Left ventricle myocardium inferior (tissue), 1 donor: ENCODE data around the gene INSYN2B. TPM values are rescaled to one million over a fixed set of nuclear protein-coding genes. Genes with fewer than 3 reads are reported as not detected.

Experiments used
- DNase-seq: peaks from one replicate; pipeline ENCODE4 v3.0.0-alpha.2; 2020
- H3K27ac ChIP-seq: fragments of 200-600 bp; replicated peaks from 2 replicates; pipeline ENCODE4 v1.8.0; 2021
- H3K27me3 ChIP-seq: fragments of 200-600 bp; 2 replicates; pipeline ENCODE4 v1.8.0; 2021; ENCODE audit warnings: low read depth
- H3K36me3 ChIP-seq: fragments of 200-600 bp; 2 replicates; pipeline ENCODE4 v1.8.0; 2021
- H3K4me1 ChIP-seq: fragments of 200-600 bp; 2 replicates; pipeline ENCODE4 v1.8.0; 2021
- H3K4me3 ChIP-seq: fragments of 200-600 bp; 2 replicates; pipeline ENCODE4 v1.8.0; 2021; ENCODE audit warnings: mild to moderate bottlenecking, moderate library complexity
- H3K9me3 ChIP-seq: fragments of 200-600 bp; replicated peaks from 2 replicates; pipeline ENCODE4 v1.8.0; 2021
- intact Hi-C: fragments of 100-400 bp; cut with micrococcal nuclease; formaldehyde crosslinking; loops from one replicate; pipeline ENCODE4 v1.11.0; 2022
- total RNA-seq: library from RNA; stranded (reverse); fragmentation: NEBNext Ultra II Directional; extraction: Animal tissue kit (Norgen Biotek cat#: 25700); gene quantifications from one replicate; pipeline ENCODE4 v1.2.1, GENCODE V29; 2021
- TF ChIP-seq, protein P1 (sequence below): fragments of 200-600 bp; IDR thresholded peaks from 2 replicates; pipeline ENCODE4 v1.8.0; 2021; ENCODE audit warnings: antibody characterized with exemption, mild to moderate bottlenecking, borderline replicate concordance
- donor health status: DM: no; HTN: yes; CAD: no; lungs with severe emphysema.

The INSYN2B gene
- total RNA-seq, 1 donor from 2014 or later, result 0.08 TPM

DNA sequence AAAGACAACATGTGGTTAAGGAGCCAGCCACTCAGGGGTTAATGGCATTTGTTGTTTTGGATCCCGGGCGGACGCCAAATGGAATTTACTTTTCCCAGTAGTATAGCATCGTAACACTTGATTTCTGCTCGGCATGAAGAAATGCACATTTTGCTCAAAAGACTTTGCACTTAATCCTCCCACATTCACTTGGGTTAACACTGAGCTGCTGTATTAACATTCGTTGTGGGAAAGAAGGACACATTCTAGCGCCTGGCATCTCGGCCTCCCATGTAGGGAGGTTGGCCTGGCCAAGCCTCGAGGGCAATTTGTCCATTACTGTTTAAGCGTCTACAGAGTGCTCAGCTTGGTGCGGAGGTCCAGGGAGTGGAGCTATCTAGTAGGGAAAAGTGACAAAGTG lies 32.3 kb upstream of the INSYN2B start:
- no peak overlapping the region for H3K4me3 ChIP-seq

DNA sequence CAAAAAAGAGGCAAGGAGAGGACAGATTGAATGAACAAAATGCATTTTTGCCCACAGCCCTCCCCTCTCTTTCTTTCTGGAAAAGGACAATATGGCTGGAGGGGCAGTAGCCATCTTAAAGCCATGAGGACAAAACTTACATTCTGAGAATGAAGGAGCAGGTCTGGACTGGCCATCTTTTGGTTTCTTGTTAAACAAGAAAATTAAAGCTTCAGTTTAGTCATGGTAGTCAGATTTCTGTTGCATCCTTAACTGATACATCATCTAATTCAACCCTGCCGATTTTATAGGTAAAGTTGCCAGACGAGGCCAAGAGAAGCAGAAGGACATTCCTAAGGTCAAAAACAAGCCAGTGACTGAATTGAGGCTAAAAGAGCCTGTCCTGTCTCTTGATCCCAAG lies 31.5 kb upstream of the INSYN2B start:
- Histone ChIP-seq H3K27me3 (peaks cover 59% of the 10 kb centered on the region), H3K36me3 (no peaks in the 10 kb centered on the region)
- TF ChIP-seq, protein P1, sequence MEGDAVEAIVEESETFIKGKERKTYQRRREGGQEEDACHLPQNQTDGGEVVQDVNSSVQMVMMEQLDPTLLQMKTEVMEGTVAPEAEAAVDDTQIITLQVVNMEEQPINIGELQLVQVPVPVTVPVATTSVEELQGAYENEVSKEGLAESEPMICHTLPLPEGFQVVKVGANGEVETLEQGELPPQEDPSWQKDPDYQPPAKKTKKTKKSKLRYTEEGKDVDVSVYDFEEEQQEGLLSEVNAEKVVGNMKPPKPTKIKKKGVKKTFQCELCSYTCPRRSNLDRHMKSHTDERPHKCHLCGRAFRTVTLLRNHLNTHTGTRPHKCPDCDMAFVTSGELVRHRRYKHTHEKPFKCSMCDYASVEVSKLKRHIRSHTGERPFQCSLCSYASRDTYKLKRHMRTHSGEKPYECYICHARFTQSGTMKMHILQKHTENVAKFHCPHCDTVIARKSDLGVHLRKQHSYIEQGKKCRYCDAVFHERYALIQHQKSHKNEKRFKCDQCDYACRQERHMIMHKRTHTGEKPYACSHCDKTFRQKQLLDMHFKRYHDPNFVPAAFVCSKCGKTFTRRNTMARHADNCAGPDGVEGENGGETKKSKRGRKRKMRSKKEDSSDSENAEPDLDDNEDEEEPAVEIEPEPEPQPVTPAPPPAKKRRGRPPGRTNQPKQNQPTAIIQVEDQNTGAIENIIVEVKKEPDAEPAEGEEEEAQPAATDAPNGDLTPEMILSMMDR, result no peak

More for the DNA sequence above, 32.3 kb upstream of the INSYN2B start:
- H3K36me3 ChIP-seq, result no peaks in the 10 kb centered on the region
- H3K9me3 ChIP-seq, result no peaks in the 10 kb centered on the region
- intact Hi-C loops, result no loop called here
- DNase-seq, result no peak
- TF ChIP-seq, protein P1, result no peak
- peaks cover 61% of the 10 kb centered on the region for H3K27me3 ChIP-seq
- H3K4me1 ChIP-seq, result no peaks in the 10 kb centered on the region
- no peak overlapping the region for H3K27ac ChIP-seq

DNA sequence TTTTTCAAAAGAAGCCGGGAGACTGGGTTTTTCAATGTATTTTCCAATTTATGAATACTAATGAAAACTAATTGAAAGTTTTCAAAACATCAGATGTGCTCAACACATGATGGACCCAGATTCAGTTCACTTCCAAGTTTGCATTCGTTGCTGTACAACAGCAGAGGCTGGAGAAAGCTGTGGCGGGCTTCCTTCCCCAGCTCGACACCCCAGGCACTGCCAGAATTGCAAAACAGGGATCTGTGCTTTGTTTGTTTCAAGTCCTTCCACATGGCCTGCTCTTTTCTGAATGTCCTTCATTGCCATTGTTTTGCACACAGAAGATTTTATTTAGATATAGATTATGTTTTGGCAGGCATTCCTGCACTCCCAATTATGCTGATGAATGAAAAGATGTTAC lies 30.3 kb upstream of the INSYN2B start:
- Histone ChIP-seq H3K36me3 (no peaks in the 10 kb centered on the region), H3K4me1 (no peaks in the 10 kb centered on the region), H3K9me3 (no peaks in the 10 kb centered on the region), H3K4me3 (no peak overlapping the region), H3K27ac (no peak overlapping the region), H3K27me3 (peaks cover 55% of the 10 kb centered on the region)
- TF ChIP-seq, protein P1, result no peak
- intact Hi-C loops, result no loop called here
- no peak for DNase-seq

More for the DNA sequence above, 31.5 kb upstream of the INSYN2B start:
- H3K27ac ChIP-seq, result no peak overlapping the region
- no peaks in the 10 kb centered on the region for H3K4me1 ChIP-seq
- H3K9me3 ChIP-seq, result no peaks in the 10 kb centered on the region
- H3K4me3 ChIP-seq, result no peak overlapping the region
- no peak for DNase-seq
- intact Hi-C loops, result no loop called here

GRCh38 chr5:170008376-170008775 lies 28.1 kb upstream of the INSYN2B start:
- TF ChIP-seq, protein P1, result no peak
- H3K27me3 ChIP-seq, result peaks cover 45% of the 10 kb centered on the region
- no peak overlapping the region for H3K27ac ChIP-seq
- H3K9me3 ChIP-seq, result no peaks in the 10 kb centered on the region
- intact Hi-C loops, result no loop called here
- no peak for DNase-seq
- H3K4me3 ChIP-seq, result no peak overlapping the region
- H3K4me1 ChIP-seq, result no peaks in the 10 kb centered on the region
- no peaks in the 10 kb centered on the region for H3K36me3 ChIP-seq

DNA sequence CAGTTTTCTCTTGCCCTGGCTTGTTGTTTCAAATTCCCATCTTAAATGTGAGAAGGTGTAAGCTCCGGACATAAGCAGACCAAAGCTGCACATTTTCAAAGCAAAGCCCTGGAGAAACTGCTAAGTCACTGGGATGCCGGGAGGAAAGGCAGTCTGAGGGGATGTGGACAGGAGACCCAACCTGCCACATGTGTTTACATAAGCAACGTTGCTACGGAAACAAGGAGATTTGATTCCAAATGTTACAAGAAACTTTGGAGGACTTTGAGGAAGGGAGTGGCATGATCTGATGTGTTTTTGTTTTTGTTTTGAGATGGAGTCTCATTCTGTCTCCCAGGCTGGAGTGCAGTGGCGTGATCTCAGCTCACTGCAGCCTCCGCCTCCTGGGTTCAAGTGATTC lies 25.7 kb upstream of the INSYN2B start:
- H3K4me1 ChIP-seq, result no peaks in the 10 kb centered on the region
- TF ChIP-seq, protein P1, result no peak
- no peaks in the 10 kb centered on the region for H3K9me3 ChIP-seq
- DNase-seq, result no peak
- no peaks in the 10 kb centered on the region for H3K36me3 ChIP-seq
- H3K4me3 ChIP-seq, result no peak overlapping the region
- peaks cover 28% of the 10 kb centered on the region for H3K27me3 ChIP-seq
- intact Hi-C loops, result no loop called here
- H3K27ac ChIP-seq, result no peak overlapping the region

- no peak for DNase-seq
- Histone ChIP-seq H3K27me3 (peaks cover 4% of the 10 kb centered on the region), H3K4me1 (no peaks in the 10 kb centered on the region), H3K9me3 (no peaks in the 10 kb centered on the region), H3K36me3 (no peaks in the 10 kb centered on the region), H3K4me3 (no peak overlapping the region), H3K27ac (no peak overlapping the region)
- TF ChIP-seq, protein P1, result no peak
- intact Hi-C loops, result no loop called here
These were observed 19.9 kb upstream of the INSYN2B start for GRCh38 chr5:170000155-170000554.
